GM18499 (cell line): Measurements from ENCODE around the gene KLRB1.
"Not testable (repeated sequence)": the region's sequence is repeated elsewhere in the genome, so short reads cannot be mapped to it uniquely, and the experiment has no call there.

Source experiments
- ATAC-seq: cut with Tn5 transposase; IDR thresholded peaks from one replicate; pipeline ENCODE4 v1.9.1; 2021; ENCODE audit warnings: moderate number of reproducible peaks; ENCODE audit not compliant: insufficient read depth, unreplicated experiment

KLRB1 gene

DNA sequence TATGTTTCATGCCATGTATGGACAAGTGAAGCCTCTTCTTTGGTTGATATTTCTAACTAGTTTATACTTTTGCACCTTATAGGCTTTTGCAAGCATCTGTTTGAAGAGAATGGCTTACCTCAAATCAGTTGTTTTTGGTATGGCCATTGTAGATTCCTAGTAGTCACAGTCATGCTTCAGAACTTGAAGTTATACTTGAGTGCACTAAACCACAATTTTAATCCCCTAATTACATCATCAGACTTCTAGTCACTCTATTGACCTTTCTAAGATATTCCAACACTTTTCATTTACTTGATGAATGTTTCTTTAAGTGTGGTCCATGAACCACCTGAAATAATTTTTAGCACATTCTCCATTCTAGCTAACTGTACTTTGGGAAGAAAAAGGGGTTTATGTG lies 18.6 kb upstream of the KLRB1 start:
- ATAC-seq = no peak

DNA sequence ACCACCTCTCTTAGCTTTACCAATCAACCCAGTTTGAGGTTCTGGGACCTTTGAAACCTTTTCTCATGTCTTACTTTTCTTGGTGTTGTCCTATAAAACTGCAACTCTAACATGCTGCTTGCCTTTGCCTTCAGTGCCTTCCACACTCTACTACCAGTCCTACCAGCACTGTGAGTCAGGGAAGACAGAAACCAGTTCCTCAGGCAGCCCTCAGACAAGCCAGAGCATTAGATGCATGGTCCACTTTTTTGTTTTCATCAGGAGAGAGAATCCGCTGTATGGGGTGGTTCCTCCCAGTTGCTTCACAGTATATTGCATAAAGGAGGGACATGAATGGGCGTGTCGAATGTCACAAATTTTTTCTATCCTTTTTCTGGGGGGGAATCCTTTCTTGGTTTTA lies 17.3 kb upstream of the KLRB1 start:
- ATAC-seq = no peak

DNA sequence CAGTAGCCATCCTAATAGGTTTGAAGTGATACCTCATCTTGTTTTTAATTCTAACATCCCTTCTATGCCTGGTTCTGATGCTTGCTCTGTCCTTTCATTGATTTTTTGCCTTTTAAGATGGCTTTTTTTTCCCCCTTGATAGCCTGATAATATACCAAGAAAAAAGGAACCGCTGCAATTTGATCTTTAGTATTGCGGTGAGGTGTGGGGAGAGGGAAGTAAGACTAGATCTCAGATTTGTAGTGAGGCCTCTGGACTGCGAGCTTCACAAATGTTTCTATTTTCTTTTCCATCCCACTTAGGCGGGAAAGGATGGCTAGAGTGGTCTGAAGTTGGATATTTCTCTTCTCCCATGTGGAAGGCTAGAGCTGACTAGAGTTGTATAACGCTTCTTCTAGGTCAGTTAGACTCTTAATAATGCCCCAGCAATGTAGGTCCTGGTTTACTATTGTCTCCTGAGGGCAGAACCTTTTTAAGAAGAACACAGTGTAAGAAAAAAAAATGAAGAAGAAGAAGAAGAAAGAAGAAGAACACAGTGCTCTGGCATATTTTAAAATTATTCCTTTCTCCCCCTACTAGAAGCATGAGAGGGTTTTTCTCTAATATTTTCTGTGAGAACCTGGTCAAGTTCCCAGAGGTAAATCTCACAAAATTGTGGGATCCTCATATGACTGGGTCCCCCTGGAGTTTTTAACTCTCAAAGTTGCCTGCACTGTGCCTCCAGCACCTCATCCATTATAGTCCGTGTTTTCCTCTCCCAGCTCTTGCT lies 11.9 kb upstream of the KLRB1 start:
- no peak for ATAC-seq

DNA sequence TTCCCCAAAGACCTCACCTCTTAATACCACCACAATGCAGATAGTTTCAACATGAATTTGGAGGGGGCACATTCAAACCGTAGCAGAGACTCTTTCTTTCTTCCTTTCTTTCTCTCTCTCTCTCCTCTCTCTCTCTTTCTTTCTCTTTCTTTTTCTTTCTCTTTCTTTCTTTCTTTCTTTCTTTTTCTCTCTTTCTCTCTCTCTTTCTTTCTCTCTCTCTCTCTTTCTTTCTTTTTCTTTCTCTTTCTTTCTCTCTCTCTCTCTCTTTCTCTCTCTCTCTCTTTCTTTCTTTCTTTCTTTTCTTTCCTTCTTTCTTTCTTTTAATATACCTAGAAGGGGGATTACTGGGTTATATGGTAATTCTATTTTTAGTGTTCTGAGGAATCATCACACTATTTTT lies 11.2 kb upstream of the KLRB1 start:
- not testable (repeated sequence) for ATAC-seq

DNA sequence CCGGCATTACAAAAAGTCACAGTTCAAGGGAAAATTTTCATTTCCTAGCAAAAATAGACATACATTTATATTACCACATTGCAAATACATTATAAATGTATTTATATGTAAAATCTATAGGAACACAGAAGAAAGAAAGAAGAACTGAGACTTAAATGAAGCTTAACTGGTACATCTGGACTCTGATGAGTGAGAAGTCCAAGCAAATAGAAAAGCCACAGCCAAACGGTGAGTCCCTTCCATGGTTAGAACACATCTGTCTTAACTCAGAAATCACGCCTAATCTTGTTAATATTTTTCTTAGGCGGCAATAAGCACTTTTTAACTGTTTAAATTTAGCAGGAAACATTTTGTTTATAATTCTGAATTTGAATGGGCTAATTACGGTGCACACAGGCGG lies 9.4 kb upstream of the KLRB1 start:
- ATAC-seq = no peak

DNA sequence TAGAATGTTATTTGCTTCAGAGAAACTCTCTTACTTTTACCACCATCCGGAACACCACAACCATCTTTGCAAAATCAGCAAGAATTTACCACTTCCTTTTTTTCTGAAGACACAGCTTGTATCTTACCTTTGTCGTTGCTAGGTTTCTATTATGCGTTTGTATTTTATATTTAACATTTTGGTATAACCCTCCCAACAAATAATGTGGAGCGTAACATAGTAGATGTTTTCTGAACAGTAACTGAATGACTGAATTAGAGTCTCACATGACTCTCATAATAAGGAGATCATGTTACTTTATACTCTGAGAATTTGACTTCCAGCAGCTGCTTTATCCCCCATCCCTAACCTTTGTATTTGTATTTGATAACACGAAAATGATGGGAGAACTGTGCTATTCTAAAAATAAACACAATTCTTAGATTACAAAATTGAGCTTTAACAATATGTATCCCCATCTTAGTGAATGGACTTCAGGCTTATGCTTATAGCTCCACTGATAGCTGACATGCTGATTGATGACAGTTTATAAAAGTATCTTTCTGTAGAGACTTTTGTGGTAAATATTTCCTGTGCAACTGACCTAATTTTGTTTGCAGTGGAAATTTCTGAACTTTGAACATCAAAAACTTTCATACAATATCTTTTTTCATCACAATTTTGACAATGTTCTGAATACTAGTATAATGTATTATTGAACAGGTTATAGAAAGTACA lies 7.9 kb upstream of the KLRB1 start:
- no peak for ATAC-seq

DNA sequence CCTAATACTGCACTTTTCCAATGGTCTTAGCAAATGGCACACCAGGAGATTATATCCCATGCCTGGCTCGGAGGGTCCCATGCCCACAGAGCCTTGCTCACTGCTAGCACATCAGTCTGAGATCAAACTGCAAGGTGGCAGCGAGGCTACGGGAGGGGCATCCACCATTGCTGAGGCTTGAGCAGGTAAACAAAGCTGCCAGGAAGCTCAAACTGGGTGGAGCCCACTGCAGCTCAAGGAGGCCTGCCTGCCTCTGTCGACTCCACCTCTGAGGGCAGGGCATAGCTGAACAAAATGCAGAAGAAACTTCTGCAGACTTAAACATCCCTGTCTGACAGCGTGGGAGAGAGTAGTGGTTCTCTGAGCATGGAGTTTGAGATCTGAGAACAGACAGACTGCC lies 2.9 kb upstream of the KLRB1 start:
- ATAC-seq = not testable (repeated sequence)

DNA sequence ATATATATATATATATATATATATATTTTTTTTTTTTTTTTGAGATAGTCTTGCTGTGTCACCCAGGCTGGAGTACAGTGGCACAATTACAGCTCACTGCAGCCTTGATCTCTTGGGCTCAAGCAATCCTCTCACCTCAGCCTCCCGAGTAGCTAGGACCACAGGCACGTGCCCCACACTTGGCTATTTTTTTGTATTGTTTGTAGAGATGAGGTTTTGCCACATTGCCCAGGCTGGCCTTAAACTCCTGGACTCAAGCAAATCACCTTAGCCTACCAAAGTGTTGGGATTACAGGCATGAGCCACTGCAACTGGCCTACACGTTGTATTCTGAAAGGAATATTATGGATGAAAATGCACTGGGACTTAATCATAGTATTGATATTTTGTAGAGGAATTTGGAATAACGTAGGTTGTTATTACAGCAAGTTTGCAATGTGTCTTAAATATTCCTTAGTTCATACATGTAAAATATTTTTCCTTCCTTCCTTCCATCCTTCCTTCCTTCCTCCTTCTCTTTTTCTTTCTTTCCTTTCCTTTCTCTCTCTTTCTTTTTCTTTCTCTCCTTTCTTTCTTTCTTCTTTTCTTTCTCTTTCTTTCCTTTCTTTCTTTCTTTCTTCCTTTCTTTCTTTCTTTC lies 862 bp downstream of the KLRB1 start:
- no peak for ATAC-seq

DNA sequence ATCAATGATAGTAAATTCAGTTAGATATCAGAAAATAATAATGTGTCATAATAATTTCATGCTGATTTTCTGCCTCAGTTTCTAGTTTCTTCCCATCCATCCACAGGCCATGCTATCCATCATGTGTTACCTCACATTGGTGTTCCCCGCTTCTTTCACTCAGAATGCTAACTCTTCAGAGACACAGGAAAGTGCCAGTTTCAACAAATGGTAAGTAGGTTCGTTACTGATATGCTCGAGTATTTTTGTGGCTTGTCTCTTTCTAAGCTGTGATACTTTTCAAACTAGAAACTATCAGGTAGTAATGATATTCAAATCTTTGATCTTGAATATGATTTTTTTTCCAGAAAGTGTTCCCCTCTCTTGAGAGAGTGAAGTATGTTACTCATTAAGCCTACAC lies 1.5 kb downstream of the KLRB1 start:
- ATAC-seq = no peak

DNA sequence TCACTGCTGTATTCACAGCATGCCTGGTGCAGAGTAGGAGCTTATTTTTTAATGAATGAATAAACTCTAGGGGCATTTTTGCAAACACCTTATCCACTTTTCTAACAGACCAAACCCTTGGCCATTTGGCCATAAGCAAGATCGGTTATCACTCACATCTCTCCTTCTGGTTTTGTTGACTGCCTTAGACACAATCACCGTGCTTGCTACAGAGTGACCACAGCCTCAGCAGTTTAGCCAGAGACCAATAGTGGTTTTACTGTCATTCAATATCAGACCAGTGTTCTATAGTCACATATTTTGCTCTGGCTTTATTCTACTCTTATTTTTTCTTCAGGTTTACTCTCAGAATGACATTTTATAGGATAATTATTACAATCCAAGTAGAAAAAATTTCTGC lies 2.2 kb downstream of the KLRB1 start:
- no peak for ATAC-seq

DNA sequence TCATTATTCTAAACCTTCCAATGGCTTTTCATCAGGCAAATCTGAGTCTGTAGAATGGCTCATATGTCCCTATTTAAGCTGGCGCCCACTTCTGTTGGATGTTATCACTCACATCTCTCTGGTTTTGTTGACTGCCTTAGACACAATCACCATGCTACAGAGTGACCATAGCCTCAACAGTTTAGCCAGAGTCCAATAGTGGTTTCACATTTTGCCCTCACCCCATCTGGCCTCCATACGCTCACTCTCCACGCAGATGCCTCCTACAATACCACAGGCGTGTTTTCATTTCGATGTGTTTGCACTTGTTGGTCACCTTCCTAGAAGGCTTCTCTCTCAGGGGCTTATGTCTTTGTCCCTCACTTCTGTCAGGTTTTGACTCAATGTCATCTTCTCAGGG lies 3.4 kb downstream of the KLRB1 start:
- ATAC-seq = no peak

DNA sequence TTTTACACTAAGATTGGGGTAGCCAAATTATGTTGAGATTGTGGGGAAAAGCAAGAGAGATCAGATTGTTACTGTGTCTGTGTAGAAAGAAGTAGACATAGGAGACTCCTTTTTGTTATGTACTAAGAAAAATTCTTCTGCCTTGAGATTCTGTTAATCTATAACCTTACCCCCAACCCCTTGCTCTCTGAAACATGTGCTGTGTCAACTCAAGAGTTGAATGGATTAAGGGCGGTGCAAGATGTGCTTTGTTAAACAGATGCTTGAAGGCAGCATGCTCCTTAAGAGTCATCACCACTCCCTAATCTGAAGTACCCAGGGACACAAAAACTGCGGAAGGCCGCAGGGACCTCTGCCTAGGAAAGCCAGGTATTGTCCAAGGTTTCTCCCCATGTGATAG lies 7.3 kb downstream of the KLRB1 start:
- ATAC-seq = not testable (repeated sequence)

DNA sequence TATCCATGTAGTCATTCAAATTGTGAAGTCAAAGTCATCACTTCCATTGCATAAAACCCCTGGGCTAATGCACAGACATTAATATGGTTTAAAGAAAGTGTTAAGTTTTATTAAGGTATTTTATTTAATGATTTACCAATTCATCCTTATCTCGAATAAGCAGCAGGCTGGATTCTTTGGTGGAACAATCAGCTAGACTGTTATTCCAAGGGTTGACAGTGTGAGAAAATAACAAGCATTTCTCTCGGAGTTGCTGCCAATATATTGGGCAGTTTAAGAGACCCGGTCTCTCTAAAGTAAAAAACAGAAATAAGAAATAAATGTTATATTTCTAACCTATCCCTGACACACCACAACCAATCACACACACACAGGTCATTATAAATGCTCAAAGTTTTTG lies 9.4 kb downstream of the KLRB1 start:
- no peak for ATAC-seq

DNA sequence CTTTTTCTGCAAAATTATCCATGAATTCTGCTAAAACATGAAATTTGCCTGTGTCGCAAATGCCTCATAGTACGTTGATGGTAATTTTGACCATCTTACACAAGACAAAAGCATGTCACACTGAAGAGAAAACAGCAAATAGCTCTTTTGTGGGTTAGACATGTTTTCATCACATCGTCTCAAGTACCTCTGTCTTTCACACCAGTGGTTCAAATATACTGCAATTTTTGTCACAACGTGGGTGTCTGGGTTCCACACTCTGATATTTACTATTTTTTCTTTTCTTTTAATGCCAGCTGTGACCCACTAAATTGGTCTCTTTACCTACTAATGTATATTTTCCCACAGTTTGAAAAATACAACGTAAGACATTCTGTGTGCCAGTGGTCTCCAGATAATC lies 10.4 kb downstream of the KLRB1 start:
- no peak for ATAC-seq

DNA sequence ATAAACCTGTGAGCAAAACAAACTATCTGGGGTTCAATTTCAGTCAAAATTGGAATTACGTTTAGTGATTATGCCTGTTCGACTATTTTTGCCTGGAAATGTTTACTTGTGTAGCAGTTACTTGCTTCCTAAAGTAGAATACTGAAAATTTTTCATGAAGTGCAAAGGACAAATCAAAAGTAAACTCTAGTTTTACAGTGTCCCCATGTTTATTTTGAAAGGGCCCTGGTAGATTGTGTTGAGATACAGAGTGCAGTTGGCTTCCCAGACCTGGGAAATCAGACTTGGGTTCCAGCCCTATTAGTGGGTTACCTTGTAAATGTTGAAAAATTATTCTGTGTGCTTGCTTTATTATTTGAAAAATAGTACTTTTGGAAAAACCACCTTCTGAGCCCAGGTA lies 17.3 kb downstream of the KLRB1 start:
- ATAC-seq = no peak

DNA sequence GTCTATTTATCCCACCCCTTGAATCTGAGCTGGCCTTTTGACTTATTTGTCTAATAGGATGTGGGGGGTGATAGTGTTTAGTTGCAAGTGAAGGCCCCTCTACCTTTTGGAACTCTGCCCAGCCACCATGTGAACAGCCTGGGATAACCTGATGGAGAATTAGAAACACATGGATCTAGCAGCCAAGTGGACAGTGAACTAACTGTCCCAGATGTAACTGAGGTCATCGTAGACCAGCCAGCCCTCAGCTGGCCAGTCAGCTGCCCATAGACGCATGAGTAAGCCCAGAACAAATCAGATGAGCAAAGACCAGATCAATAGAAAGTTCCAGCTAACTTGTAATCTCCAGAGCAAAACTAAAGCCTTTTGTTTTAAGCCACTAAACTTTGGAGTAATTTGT lies 19.0 kb downstream of the KLRB1 start:
- ATAC-seq = no peak

DNA sequence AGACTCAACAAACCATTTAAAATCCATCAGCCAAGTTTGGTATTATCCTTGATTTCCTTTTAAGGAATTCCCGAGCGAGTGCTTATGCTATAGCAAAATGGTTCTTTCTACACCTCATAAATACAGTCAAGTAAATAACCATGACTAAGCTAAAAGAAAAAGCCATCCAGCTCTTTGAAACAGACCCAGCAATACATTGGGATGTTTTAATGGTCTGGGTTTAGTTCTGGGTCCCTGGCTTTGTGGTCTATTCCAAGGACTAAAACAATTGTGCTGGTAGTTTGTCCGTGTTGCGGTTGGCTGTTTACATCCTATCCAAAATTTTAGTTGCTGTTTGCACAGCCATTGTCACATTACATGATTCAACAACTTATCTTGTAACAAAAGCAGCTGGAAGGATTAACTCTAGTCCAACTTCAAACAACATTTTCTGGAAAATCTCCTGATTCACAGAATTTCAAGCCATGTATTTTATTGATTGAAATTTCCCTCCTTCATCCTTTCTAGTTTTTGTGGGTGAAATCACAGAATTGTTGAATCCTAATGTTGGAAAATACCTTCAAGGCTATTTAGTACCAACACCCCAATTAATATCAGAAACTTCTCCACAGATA lies 19.6 kb downstream of the KLRB1 start:
- ATAC-seq = no peak

DNA sequence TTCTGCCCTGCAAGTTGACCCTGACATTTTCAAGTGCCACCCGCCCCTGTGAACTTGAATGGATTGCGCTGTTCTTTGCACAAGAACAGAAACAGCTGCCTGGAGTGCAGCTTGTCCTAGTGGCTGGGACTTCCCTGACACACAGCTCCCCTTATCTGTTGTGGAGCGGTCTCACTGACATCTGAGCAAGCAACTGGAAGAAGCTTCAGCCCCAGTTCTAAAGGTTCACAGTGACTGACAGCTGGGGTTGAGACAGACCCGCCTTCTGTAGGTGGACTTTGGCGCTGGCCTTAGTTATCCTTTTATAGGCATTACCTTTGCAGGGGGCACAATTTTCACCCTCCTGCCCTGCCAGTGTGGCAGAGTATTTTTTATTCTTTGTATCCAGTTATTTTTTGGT lies 30.0 kb downstream of the KLRB1 start:
- ATAC-seq = not testable (repeated sequence)

DNA sequence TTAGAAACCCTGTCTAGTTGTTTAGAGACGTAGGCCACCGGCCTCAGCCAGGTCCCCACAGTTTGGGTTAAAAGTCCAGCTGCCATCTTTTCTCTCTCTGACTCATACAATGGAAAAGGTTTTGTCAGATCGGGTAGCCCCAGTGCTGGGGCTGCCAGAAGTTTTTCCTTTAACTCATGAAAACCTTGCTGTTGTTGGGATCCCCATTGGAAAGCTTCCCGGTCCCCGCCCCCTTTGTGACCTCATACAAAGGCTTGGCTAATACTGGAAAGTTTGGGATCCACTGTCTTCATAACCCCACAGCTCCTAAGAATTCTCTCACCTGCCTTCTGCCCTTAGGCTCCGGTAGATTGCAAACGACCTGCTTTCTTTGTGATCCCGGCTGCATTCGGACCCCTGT lies 40.6 kb downstream of the KLRB1 start:
- not testable (repeated sequence) for ATAC-seq

DNA sequence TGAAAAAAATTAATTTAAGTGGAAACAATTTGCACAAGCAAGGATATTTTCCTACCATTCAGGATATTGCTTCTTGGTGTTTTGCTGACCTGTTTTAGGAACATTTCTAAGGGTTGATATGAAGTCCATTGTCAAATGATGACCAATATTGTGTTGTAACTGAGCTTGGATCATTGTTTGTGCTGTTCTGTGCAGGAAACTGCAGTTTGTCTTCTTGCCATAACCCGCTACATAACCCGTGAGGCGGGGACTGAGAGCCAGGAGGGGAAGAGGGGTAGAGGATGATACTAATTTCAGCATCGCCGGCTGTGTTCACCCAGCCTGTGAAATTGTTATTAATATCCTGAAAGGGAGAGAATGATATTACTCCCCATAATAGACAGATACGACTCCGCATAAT lies 41.6 kb downstream of the KLRB1 start:
- not testable (repeated sequence) for ATAC-seq

DNA sequence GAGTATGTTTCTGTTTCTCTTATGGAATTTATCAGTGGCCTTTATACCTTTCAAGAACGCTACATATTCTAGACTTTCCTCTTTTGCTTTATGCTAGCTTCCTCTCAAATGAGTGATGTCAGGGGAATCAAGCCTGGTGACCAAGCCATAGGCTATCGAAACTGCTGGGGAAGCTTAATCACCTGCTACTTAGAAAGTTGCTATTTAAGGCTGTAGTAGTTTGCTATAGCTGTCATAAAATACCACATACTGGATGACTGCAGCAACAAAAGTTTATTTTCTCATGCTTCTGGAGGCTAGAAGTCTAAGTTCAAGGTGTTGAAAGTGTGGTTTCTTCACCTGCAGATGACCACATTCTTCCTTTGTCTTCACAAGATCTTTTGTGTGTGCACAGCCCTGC lies 43.3 kb downstream of the KLRB1 start:
- ATAC-seq = not testable (repeated sequence)
